ENCODE data around the gene C15orf40.
"Not testable (repeated sequence)": the region's sequence is repeated elsewhere in the genome, so short reads cannot be mapped to it uniquely, and the experiment has no call there.

The C15orf40 gene

DNA sequence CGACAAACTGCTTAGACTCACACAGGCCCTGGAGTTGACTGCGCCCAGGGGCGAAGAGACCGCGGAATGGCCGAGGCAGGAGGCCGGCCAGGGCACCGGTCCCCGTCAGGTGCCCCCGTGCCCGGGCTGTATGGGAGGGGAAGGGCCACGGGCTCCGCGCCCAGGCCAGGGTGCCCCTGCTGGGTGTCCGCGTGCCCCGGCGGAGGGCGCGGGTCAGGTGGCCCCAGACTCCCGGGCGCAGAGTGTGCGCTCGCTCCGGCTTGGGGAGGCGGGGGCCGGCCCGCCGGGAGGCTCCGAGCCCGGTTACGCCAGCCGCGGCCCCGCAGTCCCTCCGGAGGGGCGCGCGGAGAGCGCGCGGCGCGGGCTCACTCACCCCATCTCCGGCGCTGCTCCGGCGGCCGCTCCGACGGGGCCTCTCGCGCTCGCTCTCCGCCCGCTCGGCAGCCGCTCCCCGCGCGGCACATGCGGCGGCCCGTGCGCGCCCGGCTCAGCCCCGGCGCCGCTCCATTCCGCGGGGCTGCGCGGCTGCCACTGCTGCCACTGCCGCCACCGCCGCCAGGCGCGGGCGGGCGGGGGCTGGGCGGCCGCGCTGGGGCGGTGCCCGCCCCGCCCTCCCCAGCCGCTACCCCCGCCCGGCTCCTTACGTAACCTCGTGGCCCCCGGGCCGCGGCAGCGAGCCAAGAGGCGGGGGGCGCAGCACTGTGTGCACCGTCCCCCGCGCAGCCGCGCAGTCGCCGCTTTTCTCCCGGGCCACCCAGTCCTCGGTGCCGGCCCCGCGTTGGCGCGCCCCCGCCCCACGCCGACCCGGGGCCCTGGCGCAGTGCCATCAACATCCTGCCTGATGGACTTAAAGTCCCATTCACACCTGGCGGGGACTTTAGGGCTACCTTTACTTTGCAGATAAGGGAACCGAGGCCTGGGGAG lies 59.0 kb downstream of the C15orf40 start, which contains the start of gene HOMER2:
HOMER2 (minus strand) TSS at position 563 of the 924 bp plus-strand sequence; CDS start at position 378, 185 bp downstream.
- in situ Hi-C loops (cut with MboI; ENCODE audit: low sequenced_read_pairs), result no loop called here

DNA sequence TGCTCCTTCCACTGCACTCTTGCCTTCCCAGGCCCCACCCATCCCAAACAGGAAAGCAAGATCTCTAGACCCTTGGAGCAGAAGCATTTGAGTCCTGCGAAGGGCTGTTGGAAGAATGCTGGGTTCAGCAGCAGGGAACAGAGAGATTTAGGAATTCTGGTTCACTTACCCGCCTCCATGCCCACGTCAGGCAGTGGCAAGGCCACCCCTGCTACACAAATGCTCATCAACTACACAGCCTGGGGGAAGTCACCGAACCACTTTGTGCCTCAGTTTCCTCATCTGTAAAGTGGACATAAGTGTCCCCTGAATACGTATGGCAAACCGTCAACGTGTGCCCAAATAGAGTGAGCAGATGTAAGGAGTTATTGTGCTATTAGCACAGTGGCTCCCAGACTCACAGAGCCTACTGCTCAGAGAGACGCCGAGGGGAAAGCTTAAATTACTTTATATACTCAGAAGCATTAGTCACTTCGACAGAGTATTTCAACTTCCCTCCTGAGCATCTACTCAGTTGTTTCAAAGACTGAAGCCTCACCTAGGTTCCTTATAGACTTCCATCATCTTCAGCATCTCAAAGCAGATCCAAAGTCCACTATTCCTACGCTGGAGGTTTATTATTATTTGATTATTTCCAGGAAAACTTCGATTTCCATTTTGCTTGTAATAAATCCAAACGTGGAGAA lies 59.8 kb downstream of the C15orf40 start:
- in situ Hi-C loops (cut with MboI; ENCODE audit: low sequenced_read_pairs), result no loop called here

DNA sequence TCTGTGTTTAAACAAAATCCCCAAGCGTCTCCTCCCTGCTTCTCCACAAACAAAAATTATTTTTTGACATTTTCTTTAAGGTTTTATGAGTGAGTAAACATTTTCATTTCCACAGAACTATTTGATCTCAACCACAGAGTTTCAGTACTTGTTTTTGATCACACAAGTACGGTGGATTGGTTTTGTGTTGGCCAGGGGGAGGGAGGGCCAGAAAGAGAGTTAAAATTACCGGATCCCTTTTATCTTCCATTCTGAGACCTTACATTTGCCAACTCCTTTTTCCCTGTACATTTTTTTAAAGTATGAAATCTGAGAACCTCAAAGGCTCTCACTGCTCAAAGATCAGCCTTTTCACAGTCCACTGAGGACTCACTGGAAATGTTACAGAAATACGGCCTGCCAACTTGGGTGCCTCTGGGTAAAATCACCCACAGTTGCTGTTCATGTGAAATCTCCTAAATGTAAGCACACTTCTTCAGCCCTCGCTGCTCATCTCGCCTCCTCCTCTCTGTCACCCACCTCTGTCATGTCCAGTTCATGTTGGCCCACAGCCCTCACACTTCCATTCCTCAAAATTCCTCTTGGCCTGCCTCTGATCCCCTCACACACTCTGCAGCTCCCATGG lies 60.6 kb downstream of the C15orf40 start:
- in situ Hi-C loops (cut with MboI; ENCODE audit: low sequenced_read_pairs), result no loop called here

DNA sequence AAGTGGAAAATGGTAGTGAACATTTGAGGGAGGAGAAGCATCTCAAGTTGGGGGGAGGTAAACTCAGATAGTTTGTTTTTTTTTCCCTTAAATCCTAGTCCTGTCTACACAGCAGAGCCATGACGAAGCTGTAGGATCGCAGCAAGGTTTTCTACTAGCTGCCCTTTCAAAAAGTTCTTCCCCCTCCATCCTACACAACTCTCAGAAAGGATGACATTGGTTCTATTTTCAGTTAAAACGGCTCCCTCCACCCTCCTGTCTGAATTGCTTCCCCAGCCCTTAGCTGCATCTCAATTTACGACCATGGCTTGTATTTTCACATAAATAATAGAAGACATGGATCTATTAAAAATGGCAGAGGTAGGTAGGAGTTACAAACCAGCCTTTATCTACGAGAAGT lies 61.1 kb downstream of the C15orf40 start:
- in situ Hi-C loops (cut with MboI; ENCODE audit: low sequenced_read_pairs), result no loop called here

DNA sequence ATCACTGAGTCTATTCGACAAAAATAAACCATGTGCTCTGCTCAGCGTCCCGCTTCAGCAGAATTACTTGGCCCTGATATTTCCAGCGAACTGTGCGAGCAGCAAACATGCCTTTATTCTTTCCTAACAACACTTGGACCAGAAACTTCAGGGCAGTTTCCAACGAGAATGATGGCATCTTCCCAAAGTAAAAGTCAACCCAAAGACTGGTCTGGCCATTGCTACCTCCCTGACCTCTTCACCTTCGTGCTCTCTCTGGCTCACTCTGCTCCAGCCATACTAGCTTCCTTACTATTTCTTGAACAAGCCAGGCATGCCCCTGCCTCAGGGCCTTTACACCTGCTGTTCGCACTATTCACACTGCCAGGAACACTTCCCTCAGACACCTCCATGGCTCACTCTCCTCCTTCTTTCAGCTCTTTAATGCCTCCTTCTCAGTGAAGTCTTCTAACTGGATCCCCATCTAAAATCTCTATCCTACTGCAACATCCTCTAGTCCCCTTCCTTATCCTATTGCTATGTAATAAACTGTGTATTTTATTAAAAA lies 65.2 kb downstream of the C15orf40 start:
- in situ Hi-C loops (cut with MboI; ENCODE audit: low sequenced_read_pairs), result no loop called here

DNA sequence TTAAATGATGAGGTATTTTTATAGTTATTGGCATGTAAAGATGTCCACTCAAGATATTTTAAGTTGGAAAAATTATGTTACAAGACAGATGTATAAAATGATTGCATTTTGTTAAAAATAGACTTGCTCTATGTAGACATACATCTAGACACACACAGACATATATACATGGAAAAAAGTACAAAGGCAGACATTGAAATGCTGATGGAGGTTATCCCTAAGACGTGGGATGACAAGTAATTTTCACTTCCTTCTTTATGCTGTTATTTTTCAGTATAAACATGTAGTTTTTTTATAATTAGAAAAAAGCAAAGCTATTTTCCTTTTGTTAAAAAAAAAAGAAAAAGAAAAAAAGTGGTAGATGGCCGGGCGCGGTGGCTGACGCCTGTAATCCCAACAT lies 66.1 kb downstream of the C15orf40 start:
- in situ Hi-C loops (cut with MboI; ENCODE audit: low sequenced_read_pairs), result no loop called here

DNA sequence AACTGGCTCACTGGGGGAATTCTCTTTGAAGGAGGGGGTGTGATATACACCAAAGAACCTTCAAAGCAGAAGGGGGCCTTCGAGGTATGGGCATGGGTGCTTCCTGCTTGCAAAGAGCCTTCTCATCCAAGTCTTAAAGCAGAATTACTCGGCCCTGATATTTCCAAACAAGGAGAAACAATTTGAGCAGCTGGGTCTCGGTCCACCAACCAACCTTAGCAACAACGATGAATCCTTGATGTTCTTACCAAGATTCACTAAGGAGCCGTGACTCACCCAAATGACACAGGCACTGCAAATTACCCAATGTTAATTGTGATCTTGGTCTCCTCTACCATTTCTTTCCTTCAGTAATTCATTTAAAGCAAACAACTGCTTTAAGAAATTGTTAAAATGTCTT lies 66.6 kb downstream of the C15orf40 start:
- in situ Hi-C loops (cut with MboI; ENCODE audit: low sequenced_read_pairs), result no loop called here

DNA sequence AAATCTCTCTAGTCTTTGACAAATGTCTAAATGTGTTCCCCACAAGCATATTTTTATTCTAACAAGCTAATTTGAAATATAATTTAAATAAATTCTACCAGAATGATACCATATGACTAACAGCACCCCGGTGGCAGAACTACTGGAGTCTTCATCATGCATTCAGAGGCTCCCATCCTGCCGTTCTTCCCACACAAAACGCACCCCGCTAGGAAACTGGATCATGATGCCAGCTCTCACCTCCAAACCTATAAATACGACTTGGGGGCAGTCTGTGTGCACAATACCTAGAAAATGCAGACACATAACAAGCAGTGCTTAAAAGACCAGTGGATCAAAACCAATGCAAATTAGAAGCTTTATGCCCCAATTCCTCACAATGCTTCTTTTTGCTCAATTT lies 67.4 kb downstream of the C15orf40 start:
- in situ Hi-C loops (cut with MboI; ENCODE audit: low sequenced_read_pairs), result no loop called here

DNA sequence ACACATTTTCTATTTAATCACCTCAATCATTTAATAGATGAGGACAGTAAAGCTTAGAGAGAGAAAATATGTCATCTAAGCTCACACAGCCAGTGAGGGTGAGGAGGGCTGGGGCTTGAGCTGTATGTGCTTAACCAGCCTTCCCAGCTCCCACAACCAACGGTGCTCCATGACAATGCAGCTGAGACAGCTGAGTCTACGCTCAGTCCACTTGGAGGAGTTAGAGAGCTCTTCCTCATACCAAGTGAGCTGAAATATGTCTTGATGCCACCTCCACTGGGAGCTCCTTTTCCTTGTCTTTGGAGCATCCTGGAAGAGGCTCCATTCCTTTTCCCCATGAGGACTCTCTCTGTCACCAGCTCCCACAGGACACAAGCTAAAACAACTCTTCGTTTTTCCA lies 68.3 kb downstream of the C15orf40 start:
- in situ Hi-C loops (cut with MboI; ENCODE audit: low sequenced_read_pairs), result no loop called here

DNA sequence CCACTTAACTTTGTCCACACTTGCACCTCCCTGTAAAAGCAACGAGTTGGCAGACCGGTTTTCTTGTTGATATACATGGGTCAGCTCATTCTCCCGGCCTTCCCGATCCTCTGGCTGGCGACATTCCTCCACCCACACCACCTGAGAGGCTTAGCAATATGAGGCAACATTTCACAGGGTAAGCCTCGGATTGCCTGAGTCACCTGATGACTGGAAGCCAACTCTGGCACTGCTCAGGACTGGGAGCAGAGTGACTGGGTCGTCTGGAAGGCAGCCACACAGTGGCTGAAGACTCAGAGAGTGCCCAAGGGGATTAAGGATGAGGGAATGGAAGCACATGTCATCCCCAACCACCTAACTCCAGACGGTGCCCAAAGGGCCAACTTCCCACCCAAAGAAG lies 68.7 kb downstream of the C15orf40 start:
- in situ Hi-C loops (cut with MboI; ENCODE audit: low sequenced_read_pairs), result no loop called here

DNA sequence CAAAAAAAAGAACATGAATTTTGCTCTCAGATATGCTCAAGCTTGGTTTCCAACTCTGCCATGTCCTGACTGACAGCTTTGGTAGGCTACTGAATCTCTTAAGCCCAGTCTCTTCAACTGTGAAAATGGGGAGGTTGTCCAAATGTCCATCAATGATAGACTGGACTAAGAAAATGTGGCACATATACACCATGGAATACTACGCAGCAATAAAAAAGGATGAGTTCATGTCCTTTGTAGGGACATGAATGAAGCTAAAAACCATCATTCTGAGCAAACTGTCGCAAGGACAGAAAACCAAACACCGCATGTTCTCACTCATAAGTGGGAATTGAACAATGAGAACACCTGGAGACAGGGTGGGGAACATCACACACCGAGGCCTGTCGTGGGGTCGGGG lies 71.8 kb downstream of the C15orf40 start:
- in situ Hi-C loops (cut with MboI; ENCODE audit: low sequenced_read_pairs), result not testable (repeated sequence)
